Adrenal gland (tissue), 12 donors: ENCODE data around the gene FBXL14. TPM values are rescaled to one million over a fixed set of nuclear protein-coding genes. Genes with fewer than 3 reads are reported as not detected.
A peak's percentile ranks its signal among the peaks of the same experiment; 100 is the strongest.

Experiments
- DNase-seq, 7 donors: peaks; one replicate each; pipeline ENCODE4 v3.0.0-alpha.2; 2019 to 2020
- H3K27ac ChIP-seq, 5 donors: fragments of 200-600 bp; sonication (generic) in 4 of 5; 1 replicate in 3 of 5; 2 replicates in 2 of 5; pipeline versions ENCODE4 v1.5.1 to v1.8.0; 2016 to 2020; ENCODE audit warnings: mild to moderate bottlenecking in 1 of 5
- H3K27me3 ChIP-seq: fragments of 200-600 bp; 2 replicates; pipeline ENCODE4 v1.8.0; 2021
- H3K36me3 ChIP-seq, 2 donors: fragments of 200-600 bp; replicated peaks in 1 of 2; 1 replicate in 1 of 2; 2 replicates in 1 of 2; pipeline versions ENCODE4 v1.5.1 to v1.8.0; 2018 to 2022
- H3K4me1 ChIP-seq, 2 donors: fragments of 200-600 bp; replicated peaks in 1 of 2; 1 replicate in 1 of 2; 2 replicates in 1 of 2; pipeline versions ENCODE4 v1.5.1 to v1.8.0; 2018 to 2021
- H3K4me3 ChIP-seq, 4 donors: fragments of 200-600 bp; sonication (generic) in 3 of 4; one replicate each; pipeline ENCODE4 v1.5.1; 2016 to 2018
- H3K9me3 ChIP-seq, 3 donors: fragments of 200-600 bp; sonication (generic) in 1 of 3; replicated peaks in 1 of 3; 1 replicate in 2 of 3; 2 replicates in 1 of 3; pipeline versions ENCODE4 v1.5.1 to v1.8.0; 2016 to 2021
- POLR2A ChIP-seq, 2 donors: fragments of 450-650 bp; IDR thresholded peaks; one replicate each; pipeline ENCODE4 v1.6.1; 2017; ENCODE audit warnings: antibody characterized with exemption in 2 of 2, mild to moderate bottlenecking in 2 of 2, moderate library complexity in 1 of 2
- WGBS, 4 donors: extraction: QIAGEN DNeasy Blood & Tissue Kit in 2 of 4; methylation state at CpG; one replicate each; pipeline versions ENCODE4 v1.1.5 to v1.1.7; 2013 to 2017; 5-methylcytosine and 5-hydroxymethylcytosine counted together
- intact Hi-C, 2 donors: fragments of 100-400 bp; cut with DNase I; formaldehyde crosslinking; loops; one replicate each; pipeline versions ENCODE4 v1.14.1 to v1.15.0; 2022 to 2023
- polyA plus RNA-seq, 3 donors: library from polyadenylated mRNA; stranded (reverse); fragments of 200-250 nt in 2 of 3; fragments of 350-450 nt in 1 of 3; fragmentation: Illumina TruSeq in 1 of 3; extraction: RNeasy Lipid Tissue Mini Kit (QIAGEN cat#74804) in 1 of 3; gene quantifications; one replicate each; pipeline ENCODE4 v1.2.3, GENCODE V29; 2013 to 2014
- total RNA-seq, 9 donors: library from RNA; depleted of rRNA in 4 of 9; stranded (reverse); fragments of >200 nt in 4 of 9; fragments of 120-200 nt in 1 of 9; fragmentation: NEBNext Ultra II Directional in 1 of 9; extraction: Animal tissue kit (Norgen Biotek cat#: 25700) in 1 of 9; gene quantifications; one replicate each; pipeline versions ENCODE4 v1.1.0 to v1.2.4, GENCODE V29; 2013 to 2023
- TF ChIP-seq, protein P1 (sequence below), 6 experiments: fragments of 450-650 bp in 4 of 6; fragments of 200-600 bp in 2 of 6; sonication (generic) in 1 of 6; IDR thresholded peaks; 1 replicate in 5 of 6; 2 replicates in 1 of 6; pipeline versions ENCODE4 v1.5.1 to v1.8.0; 2016 to 2021; ENCODE audit warnings: antibody characterized with exemption in 6 of 6, mild to moderate bottlenecking in 2 of 6, moderate library complexity in 1 of 6
- donor health status: healthy with polysubstance abuse.
- donor health status: Bipolar disorder and iron deficiency.
- donor health status: DM: yes; HTN: yes; CAD: no.
- donor health status: DM: no; HTN: no; CAD: no.
- donor health status: DM: no; HTN: no; CAD: no.
- donor health status: DM: yes; HTN: yes; CAD: no.

FBXL14 gene
- total and polyA plus RNA-seq, 12 donors, result 1.2 to 19.1 (median 12.4) TPM

DNA sequence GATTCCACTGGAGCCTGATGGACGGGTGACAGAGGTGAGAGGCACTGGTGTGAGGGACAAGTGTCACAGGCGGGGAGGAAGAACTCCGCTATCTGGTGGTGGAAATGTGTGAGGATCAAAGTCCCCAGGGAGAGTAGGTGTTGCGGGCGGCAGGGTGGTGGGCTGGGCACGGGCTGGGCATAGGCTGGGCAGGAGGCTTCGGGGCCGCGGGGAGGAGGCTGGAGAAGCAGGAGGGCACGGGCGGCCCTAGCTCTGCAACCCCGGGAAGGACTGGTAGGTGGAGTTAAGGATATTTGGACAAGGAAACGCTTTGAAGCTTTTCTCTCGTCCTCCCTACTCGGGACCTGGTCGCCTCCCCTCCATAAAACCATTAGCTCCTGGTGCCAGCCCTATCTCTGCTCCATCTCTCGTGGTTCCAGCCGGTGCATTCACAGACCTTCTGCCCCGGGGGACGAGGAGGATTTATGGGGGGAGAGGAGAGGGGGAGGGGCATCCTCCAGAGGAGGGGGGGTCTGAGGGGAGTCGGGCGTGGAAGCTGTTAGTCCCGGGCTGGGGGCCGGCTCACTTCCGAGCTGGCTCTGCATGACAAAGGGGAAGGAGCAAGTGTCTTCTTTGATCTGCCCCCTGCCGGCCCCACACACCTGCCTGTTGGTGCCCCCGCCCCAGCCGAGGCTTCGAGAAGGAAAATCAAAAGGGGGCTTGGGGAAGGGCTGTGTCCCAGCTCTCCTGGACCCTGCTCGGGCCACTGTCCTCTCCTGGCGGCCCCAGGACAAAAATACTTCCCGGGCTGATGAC lies 35.2 kb upstream of the FBXL14 start:
- no peaks in the 10 kb centered on the region for H3K36me3 ChIP-seq
- TF ChIP-seq POLR2A (IDR thresholded peaks at IDR 0.05), result no peak
- TF ChIP-seq, protein P1, sequence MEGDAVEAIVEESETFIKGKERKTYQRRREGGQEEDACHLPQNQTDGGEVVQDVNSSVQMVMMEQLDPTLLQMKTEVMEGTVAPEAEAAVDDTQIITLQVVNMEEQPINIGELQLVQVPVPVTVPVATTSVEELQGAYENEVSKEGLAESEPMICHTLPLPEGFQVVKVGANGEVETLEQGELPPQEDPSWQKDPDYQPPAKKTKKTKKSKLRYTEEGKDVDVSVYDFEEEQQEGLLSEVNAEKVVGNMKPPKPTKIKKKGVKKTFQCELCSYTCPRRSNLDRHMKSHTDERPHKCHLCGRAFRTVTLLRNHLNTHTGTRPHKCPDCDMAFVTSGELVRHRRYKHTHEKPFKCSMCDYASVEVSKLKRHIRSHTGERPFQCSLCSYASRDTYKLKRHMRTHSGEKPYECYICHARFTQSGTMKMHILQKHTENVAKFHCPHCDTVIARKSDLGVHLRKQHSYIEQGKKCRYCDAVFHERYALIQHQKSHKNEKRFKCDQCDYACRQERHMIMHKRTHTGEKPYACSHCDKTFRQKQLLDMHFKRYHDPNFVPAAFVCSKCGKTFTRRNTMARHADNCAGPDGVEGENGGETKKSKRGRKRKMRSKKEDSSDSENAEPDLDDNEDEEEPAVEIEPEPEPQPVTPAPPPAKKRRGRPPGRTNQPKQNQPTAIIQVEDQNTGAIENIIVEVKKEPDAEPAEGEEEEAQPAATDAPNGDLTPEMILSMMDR (IDR thresholded peaks at IDR 0.05), result no peak
- no peak for DNase-seq
- H3K9me3 ChIP-seq, result no peaks in the 10 kb centered on the region
- peak overlapping the region in 2 of 4 donors; percentile 10 to 73 for H3K4me3 ChIP-seq
- no peak overlapping the region for H3K27ac ChIP-seq
- peaks cover 0 to 13% of the 10 kb centered on the region in 2 donors for H3K4me1 ChIP-seq
- 17 to 29% (median 20%) methylated on average over 17 to 32 of the region's 32 CpGs for WGBS, 4 donors
- no peaks in the 10 kb centered on the region for H3K27me3 ChIP-seq
- intact Hi-C loops, result loop anchor here in 1 of 2 donors (10.0 kb wide), 2 partner anchors 405 to 955 kb away; no protein-coding TSS in a partner anchor

DNA sequence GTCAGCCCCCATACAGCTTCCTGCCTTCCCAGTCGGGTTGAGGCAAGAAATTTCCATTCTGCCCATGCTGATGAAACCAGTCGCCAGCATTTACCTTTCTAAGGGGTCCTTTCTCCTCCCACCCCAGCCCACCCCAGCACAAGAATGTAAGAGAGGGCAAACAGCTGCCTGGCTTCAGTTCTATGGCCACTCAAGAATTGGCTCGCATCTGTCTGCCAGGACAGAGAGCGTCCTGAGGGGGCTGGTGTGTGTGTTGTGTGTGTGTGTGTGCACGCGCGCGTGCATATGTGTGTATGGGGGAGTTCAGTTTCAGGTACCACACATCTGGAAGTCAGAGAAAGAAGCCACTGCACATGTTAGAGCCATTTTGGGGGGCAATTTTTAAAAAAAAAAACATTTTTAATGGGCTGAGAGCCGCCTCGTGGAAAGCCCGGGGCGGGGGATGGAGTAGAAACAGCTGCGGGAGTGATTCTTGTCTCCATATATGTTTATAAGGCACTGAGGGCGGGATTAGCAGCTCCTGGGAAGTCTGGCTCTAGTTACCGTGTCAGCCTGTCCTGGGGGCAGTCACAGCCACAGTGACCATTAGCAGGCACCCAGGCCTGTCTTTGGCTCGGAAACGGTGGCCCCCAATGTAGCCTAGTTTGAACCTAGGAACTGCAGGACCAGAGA lies 34.4 kb upstream of the FBXL14 start, which contains the start of gene WNT5B:
WNT5B (plus strand) TSS at position 566 of the 672 bp plus-strand sequence. CDS start 2,124 bp downstream, outside the sequence.
- no peak for DNase-seq
- TF ChIP-seq POLR2A (IDR thresholded peaks at IDR 0.05), result no peak
- TF ChIP-seq, protein P1 (IDR thresholded peaks at IDR 0.05), result no peak
- peaks cover 0 to 13% of the 10 kb centered on the region in 2 donors for H3K4me1 ChIP-seq
- WGBS, 4 donors, result 79 to 85% (median 81%) methylated on average over 17 of the region's 17 CpGs
- peak within 1 kb of the TSS in 2 of 4 donors; percentile 10 to 73 for H3K4me3 ChIP-seq
- H3K9me3 ChIP-seq, result no peaks in the 10 kb centered on the region
- H3K36me3 ChIP-seq, result no peaks in the 10 kb centered on the region
- intact Hi-C loops, result no loop called here
- no peak within 1 kb of the TSS for H3K27ac ChIP-seq
- no peaks in the 10 kb centered on the region for H3K27me3 ChIP-seq

DNA sequence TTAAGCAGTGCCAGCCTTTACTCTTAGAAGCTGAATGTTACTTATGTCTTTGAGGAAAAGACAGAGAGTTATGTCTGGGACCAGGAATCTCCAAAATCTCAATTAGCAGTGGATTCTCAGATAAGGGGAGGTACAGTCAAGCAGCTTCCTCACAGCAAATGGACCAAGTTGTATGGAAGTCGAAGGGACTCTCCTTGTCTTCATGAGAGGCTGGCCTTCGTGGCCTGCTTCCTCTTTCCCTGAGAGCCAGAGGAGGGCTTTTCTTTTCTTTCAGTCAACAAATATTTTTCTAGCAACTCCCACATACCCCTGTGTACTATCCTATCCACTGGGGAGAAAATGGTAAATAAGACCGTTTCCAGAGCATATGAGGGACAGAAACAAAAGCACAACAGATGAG lies 28.0 kb upstream of the FBXL14 start:
- DNase-seq, result no peak
- no peak for TF ChIP-seq POLR2A (IDR thresholded peaks at IDR 0.05)
- TF ChIP-seq, protein P1 (IDR thresholded peaks at IDR 0.05), result no peak
- no peaks in the 10 kb centered on the region for H3K9me3 ChIP-seq
- no peak overlapping the region for H3K4me3 ChIP-seq
- no peak overlapping the region for H3K27ac ChIP-seq
- no peaks in the 10 kb centered on the region for H3K36me3 ChIP-seq
- WGBS, 4 donors, result 80 to 88% (median 83%) methylated on average over 3 of the region's 3 CpGs
- H3K27me3 ChIP-seq, result no peaks in the 10 kb centered on the region
- H3K4me1 ChIP-seq, result no peaks in the 10 kb centered on the region
- intact Hi-C loops, result no loop called here

DNA sequence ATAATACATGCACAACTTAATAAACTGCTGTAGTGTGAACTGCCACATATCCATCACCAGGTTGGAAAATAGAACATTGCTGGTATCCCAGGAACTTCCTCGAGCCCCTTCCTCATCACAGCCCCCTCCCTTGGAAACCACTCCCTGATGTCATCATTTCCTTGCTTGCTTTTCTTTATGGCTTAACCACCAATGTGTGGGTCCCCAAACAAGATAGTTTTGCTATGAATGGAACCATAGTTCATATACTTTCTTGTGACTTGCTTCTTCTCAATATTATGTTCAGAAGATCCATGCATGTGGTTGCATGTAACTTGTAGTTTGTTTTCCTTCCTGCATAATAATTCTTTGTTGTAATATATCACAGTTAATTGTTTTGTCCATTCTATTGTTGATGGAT lies 25.7 kb upstream of the FBXL14 start:
- DNase-seq, result no peak
- intact Hi-C loops, result no loop called here
- WGBS, 4 donors, result 19 to 57% (median 40%) methylated on average over 1 of the region's 1 CpG
- Histone ChIP-seq H3K36me3 (no peaks in the 10 kb centered on the region), H3K9me3 (no peaks in the 10 kb centered on the region), H3K27me3 (no peaks in the 10 kb centered on the region), H3K4me1 (no peaks in the 10 kb centered on the region), H3K27ac (no peak overlapping the region), H3K4me3 (no peak overlapping the region)
- TF ChIP-seq, protein P1 (IDR thresholded peaks at IDR 0.05), result no peak
- TF ChIP-seq POLR2A (IDR thresholded peaks at IDR 0.05), result no peak
